ENCODE data around the gene ARHGEF40. TPM values are rescaled to one million over a fixed set of nuclear protein-coding genes. Genes with fewer than 3 reads are reported as not detected.

Gene ARHGEF40
- total RNA-seq, 1 experiment from 2014 or later = 71.4 TPM

DNA sequence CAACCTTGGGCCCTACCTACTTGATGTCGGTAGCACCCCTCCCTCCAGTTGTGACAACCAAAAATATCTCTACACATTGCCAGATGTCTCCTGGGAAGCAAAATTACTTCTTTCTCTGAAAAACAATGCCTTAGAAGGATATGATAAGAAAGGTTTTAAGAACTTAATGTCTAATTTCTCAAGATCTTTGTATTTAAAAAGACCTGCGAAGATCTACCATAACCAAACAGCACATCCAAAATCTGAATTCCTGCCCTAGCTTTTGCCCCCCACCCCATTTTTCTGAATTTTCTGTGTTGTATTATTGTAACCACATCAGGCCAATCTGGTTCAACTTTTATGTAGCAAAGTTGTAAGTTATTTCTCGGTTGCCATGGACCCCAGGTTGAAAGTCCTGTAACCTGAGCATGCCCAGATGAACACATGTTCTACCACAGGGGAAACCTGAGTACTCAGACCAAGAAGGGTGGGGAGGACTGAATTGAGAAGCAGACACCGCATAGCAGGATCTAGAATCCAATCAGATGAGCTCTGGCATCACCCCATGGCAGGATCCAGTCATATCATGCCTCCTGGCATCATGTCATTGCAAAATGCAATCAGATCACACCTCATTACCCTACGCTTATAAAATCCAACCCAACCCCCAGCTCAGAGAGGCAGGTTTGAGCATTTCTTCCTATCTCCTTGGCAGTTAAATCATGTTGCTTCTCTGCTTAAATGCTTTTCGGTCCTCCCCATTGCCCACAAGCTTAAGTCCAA lies 39.5 kb downstream of the ARHGEF40 start:
- H3K4me1 ChIP-seq (ENCODE audit: insufficient read depth, low read length) = peaks cover 4% of the 10 kb centered on the region; the same call in 1 of the 2 replicates
- H3K56ac ChIP-seq (ENCODE audit: insufficient read length, low read depth, low read length) = no peak overlapping the region
- no peaks in the 10 kb centered on the region for H4K20me1 ChIP-seq (ENCODE audit: control insufficient read depth, insufficient read depth, insufficient read length)
- H2BK20ac ChIP-seq (ENCODE audit: low read depth, low read length, poor library complexity, severe bottlenecking) = no peak overlapping the region
- H3K9ac ChIP-seq (ENCODE audit: extremely low read depth, insufficient read length, low read length) = no peak overlapping the region
- Mint-ChIP-seq H3K9me3 (no peaks in the 10 kb centered on the region), H3K36me3 (ENCODE audit: insufficient read depth in 1 of 3, low read depth in 3 of 3) (no peaks in the 10 kb centered on the region), H3K4me1 (peaks cover 31 to 44% of the 10 kb centered on the region in 2 experiments), H3K4me3 (no peak overlapping the region), H3K27me3 (ENCODE audit: low read depth) (no peaks in the 10 kb centered on the region; the same call in 1 of the 2 replicates), H3K27ac (no peak overlapping the region)
- no peak overlapping the region for H2BK15ac ChIP-seq (ENCODE audit: low read depth, low read length)
- no peak overlapping the region for H3K4ac ChIP-seq (ENCODE audit: low read depth, low read length)
- peaks cover under 1% of the 10 kb centered on the region for H3K23me2 ChIP-seq (ENCODE audit: insufficient read length, low read depth, low read length, poor library complexity, severe bottlenecking)
- peak overlapping the region; percentile 73 for H2BK120ac ChIP-seq (ENCODE audit: low read depth, low read length, poor library complexity, severe bottlenecking)
- no peak overlapping the region for H2AFZ ChIP-seq (ENCODE audit: low read length)
- no peak overlapping the region for H4K8ac ChIP-seq (replicated peaks; ENCODE audit: insufficient read length, low read depth, low read length)
- no peaks in the 10 kb centered on the region for H3K79me2 ChIP-seq (ENCODE audit: insufficient read depth, low read length)
- H4K5ac ChIP-seq (ENCODE audit: insufficient read length, low read depth, low read length) = no peak overlapping the region
- no peak overlapping the region for H2BK12ac ChIP-seq (ENCODE audit: insufficient read length, low read depth, low read length)
- no peaks in the 10 kb centered on the region for H3K79me1 ChIP-seq (ENCODE audit: insufficient read depth, low read depth, low read length, poor library complexity, severe bottlenecking)
- H2AK5ac ChIP-seq (ENCODE audit: insufficient read length, low read length) = no peak overlapping the region
- no peak for DNase-seq
- no peak overlapping the region for H3T11ph ChIP-seq (ENCODE audit: low read length)
- TF ChIP-seq, protein P1, sequence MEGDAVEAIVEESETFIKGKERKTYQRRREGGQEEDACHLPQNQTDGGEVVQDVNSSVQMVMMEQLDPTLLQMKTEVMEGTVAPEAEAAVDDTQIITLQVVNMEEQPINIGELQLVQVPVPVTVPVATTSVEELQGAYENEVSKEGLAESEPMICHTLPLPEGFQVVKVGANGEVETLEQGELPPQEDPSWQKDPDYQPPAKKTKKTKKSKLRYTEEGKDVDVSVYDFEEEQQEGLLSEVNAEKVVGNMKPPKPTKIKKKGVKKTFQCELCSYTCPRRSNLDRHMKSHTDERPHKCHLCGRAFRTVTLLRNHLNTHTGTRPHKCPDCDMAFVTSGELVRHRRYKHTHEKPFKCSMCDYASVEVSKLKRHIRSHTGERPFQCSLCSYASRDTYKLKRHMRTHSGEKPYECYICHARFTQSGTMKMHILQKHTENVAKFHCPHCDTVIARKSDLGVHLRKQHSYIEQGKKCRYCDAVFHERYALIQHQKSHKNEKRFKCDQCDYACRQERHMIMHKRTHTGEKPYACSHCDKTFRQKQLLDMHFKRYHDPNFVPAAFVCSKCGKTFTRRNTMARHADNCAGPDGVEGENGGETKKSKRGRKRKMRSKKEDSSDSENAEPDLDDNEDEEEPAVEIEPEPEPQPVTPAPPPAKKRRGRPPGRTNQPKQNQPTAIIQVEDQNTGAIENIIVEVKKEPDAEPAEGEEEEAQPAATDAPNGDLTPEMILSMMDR (conservative IDR thresholded peaks at IDR 0.05) = no peak
- no peak overlapping the region for H3K18ac ChIP-seq (ENCODE audit: insufficient read length, low read depth, low read length)
- H3K4me2 ChIP-seq (ENCODE audit: insufficient read depth, insufficient read length, low read length) = no peak overlapping the region
- no peak overlapping the region for H2BK5ac ChIP-seq (ENCODE audit: insufficient read length, low read length)
- H3K27me3 ChIP-seq (ENCODE audit: insufficient read depth, low read length) = no peaks in the 10 kb centered on the region
- H3K9me3 ChIP-seq (ENCODE audit: control insufficient read depth, low read depth, low read length) = no peaks in the 10 kb centered on the region
- no peak overlapping the region for H3K23ac ChIP-seq (ENCODE audit: insufficient read length, low read depth, low read length)
- H3K27ac ChIP-seq (ENCODE audit: insufficient read length, low read depth, low read length) = no peak overlapping the region
- no CpG with 5 or more reads among the region's 6 CpGs for WGBS (ENCODE audit: extremely low coverage, insufficient read length, low lambda C conversion rate)
- H4K91ac ChIP-seq (ENCODE audit: insufficient read length, low read depth, low read length) = no peak overlapping the region
- no peak overlapping the region for H3K14ac ChIP-seq (ENCODE audit: insufficient read depth, low read length)
